Measurements from ENCODE around the gene SAMMSON. TPM values are rescaled to one million over a fixed set of nuclear protein-coding genes. Genes with fewer than 3 reads are reported as not detected.

SAMMSON gene
- total and polyA plus RNA-seq, 10 donors: 0.05 to 1.0 TPM; not detected in 8

DNA sequence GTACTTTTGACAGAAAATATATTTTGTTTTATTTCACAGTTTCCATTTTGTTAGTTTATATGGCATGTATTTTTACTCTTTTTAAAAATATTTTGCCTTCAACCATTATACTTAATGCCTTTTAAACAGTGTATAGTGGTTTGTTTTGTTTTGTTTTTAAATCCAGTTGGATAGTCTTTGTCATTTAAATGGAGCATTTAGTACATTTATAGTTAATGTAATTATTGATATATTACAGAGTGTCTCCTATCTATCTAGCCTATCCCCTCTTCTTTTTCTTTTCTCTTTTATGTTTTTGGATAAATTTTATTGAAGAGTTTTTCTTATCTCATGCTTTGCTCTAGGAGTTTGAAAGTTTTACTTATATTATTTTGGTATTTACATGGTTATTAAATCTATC, 3.6 kb downstream of the SAMMSON start:
- Histone ChIP-seq H3K4me1 (peaks cover 0 to under 1% (median 0%) of the 10 kb centered on the region in 6 donors), H3K4me3 (no peak overlapping the region), H3K27ac (no peak overlapping the region), H3K36me3 (no peaks in the 10 kb centered on the region), H3K27me3 (replicated peaks in 1 of 7) (no peaks in the 10 kb centered on the region), H3K9me3 (peaks cover 0 to 12% (median 0%) of the 10 kb centered on the region in 8 donors)
- TF ChIP-seq POLR2A (IDR thresholded peaks at IDR 0.05) (no peak), POLR2AphosphoS5 (IDR thresholded peaks at IDR 0.05) (no peak)
- TF ChIP-seq, protein P1, sequence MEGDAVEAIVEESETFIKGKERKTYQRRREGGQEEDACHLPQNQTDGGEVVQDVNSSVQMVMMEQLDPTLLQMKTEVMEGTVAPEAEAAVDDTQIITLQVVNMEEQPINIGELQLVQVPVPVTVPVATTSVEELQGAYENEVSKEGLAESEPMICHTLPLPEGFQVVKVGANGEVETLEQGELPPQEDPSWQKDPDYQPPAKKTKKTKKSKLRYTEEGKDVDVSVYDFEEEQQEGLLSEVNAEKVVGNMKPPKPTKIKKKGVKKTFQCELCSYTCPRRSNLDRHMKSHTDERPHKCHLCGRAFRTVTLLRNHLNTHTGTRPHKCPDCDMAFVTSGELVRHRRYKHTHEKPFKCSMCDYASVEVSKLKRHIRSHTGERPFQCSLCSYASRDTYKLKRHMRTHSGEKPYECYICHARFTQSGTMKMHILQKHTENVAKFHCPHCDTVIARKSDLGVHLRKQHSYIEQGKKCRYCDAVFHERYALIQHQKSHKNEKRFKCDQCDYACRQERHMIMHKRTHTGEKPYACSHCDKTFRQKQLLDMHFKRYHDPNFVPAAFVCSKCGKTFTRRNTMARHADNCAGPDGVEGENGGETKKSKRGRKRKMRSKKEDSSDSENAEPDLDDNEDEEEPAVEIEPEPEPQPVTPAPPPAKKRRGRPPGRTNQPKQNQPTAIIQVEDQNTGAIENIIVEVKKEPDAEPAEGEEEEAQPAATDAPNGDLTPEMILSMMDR (IDR thresholded peaks at IDR 0.05 in 8 of 11, conservative IDR thresholded peaks at IDR 0.05 in 3 of 11): no peak
- no peak for DNase-seq
- intact Hi-C loops (cut with DNase I; ENCODE audit: low total_unique reads): no loop called here

GRCh38 chr3:70006089-70006488, 6.6 kb downstream of the SAMMSON start:
- Histone ChIP-seq H3K27ac (no peak overlapping the region), H3K4me1 (no peaks in the 10 kb centered on the region), H3K27me3 (replicated peaks in 1 of 7) (no peaks in the 10 kb centered on the region), H3K36me3 (no peaks in the 10 kb centered on the region), H3K9me3 (peaks cover 0 to 12% (median 0%) of the 10 kb centered on the region in 8 donors), H3K4me3 (no peak overlapping the region)
- intact Hi-C loops (cut with DNase I; ENCODE audit: low total_unique reads): no loop called here
- TF ChIP-seq POLR2A (IDR thresholded peaks at IDR 0.05) (no peak), POLR2AphosphoS5 (IDR thresholded peaks at IDR 0.05) (no peak)
- TF ChIP-seq, protein P1 (IDR thresholded peaks at IDR 0.05 in 8 of 11, conservative IDR thresholded peaks at IDR 0.05 in 3 of 11): no peak
- DNase-seq: no peak
- 29 to 57% (median 38%) methylated on average over 4 of the region's 4 CpGs for WGBS, 5 donors

DNA sequence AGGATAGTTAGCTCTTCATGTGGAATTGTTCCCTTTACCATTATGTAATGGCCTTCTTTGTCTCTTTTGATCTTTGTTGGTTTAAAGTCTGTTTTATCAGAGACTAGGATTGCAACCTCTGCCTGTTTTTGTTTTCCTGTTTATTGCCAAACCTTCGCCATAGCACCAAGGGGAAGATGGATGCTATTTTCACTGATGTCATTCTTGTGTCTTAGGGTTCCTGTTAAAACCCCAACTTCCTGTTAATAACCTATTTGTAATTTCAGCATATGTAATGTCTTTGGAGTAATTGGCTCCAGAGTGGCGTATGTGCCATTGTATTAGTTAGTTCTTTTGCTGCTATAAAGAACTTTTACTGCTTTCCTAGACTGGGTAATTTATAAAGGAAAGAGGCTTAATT, 10.8 kb downstream of the SAMMSON start:
- Histone ChIP-seq H3K27ac (no peak overlapping the region), H3K9me3 (peaks cover 0 to 6% (median 0%) of the 10 kb centered on the region in 8 donors), H3K4me1 (no peaks in the 10 kb centered on the region), H3K36me3 (no peaks in the 10 kb centered on the region), H3K4me3 (no peak overlapping the region), H3K27me3 (replicated peaks in 1 of 7) (no peaks in the 10 kb centered on the region)
- TF ChIP-seq, protein P1 (IDR thresholded peaks at IDR 0.05 in 8 of 11, conservative IDR thresholded peaks at IDR 0.05 in 3 of 11): no peak
- TF ChIP-seq POLR2A (IDR thresholded peaks at IDR 0.05) (no peak), POLR2AphosphoS5 (IDR thresholded peaks at IDR 0.05) (no peak)
- intact Hi-C loops (cut with DNase I; ENCODE audit: low total_unique reads): no loop called here
- no peak for DNase-seq
- 53 to 72% (median 70%) methylated on average over 2 of the region's 2 CpGs for WGBS, 5 donors

DNA sequence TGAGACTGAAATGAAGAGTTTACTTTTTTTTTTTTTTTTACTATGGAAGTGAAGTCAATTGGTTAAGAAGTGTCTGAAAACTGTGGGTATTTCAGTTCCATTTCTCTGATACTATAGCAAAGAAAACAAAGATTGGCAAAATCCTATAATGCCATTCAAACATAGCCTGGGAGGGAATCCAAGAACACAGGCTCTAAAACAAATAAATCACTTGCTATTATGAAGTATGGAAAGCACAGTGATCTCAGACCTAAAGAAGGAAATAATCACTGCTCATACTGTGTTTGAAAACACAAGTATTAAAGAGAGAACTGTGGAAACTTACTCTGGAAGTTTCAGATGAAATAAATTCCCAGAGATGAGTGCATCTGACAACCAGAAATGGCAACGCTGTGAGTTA, 12.0 kb downstream of the SAMMSON start:
- Histone ChIP-seq H3K4me3 (no peak overlapping the region), H3K27ac (no peak overlapping the region), H3K4me1 (no peaks in the 10 kb centered on the region), H3K36me3 (no peaks in the 10 kb centered on the region), H3K9me3 (peaks cover 0 to 6% (median 0%) of the 10 kb centered on the region in 8 donors), H3K27me3 (replicated peaks in 1 of 7) (no peaks in the 10 kb centered on the region)
- TF ChIP-seq, protein P1 (IDR thresholded peaks at IDR 0.05 in 8 of 11, conservative IDR thresholded peaks at IDR 0.05 in 3 of 11): no peak
- no peak for TF ChIP-seq POLR2A (IDR thresholded peaks at IDR 0.05)
- TF ChIP-seq POLR2AphosphoS5 (IDR thresholded peaks at IDR 0.05): no peak
- 52 to 80% (median 75%) methylated on average over 1 of the region's 1 CpG for WGBS, 5 donors
- no peak for DNase-seq
- intact Hi-C loops (cut with DNase I; ENCODE audit: low total_unique reads): no loop called here
